HepG2 (cell line): Measurements from ENCODE around the gene TGIF1. TPM values are rescaled to one million over a fixed set of nuclear protein-coding genes. Genes with fewer than 3 reads are reported as not detected.
A peak's percentile ranks its signal among the peaks of the same experiment; 100 is the strongest.

Source experiments
- GATAD2A ChIP-seq: IDR thresholded peaks from 2 replicates; pipeline ENCODE4 v1.6.1; 2016
- HNRNPL ChIP-seq: fragments of 200-400 bp; formaldehyde crosslinking; IDR thresholded peaks from 2 replicates; pipeline ENCODE4 v1.6.1; 2017; ENCODE audit warnings: mild to moderate bottlenecking, low read depth, low read length
- NKX3-1 ChIP-seq: sonication (generic); formaldehyde crosslinking; IDR thresholded peaks from 2 replicates; pipeline ENCODE4 v1.5.0; 2020; ENCODE audit warnings: missing genetic modification reagents
- POLR2G ChIP-seq: fragments of 200-400 bp; formaldehyde crosslinking; IDR thresholded peaks from 2 replicates; pipeline ENCODE4 v1.6.1; 2018; ENCODE audit warnings: mild to moderate bottlenecking, low read depth, low read length, moderate library complexity
- SPEN ChIP-seq: sonication (generic); formaldehyde crosslinking; IDR thresholded peaks from 2 replicates; pipeline ENCODE4 v1.5.1; 2020; ENCODE audit warnings: low read depth, mild to moderate bottlenecking, missing genetic modification reagents
- TP53 ChIP-seq: sonication (generic); formaldehyde crosslinking; conservative IDR thresholded peaks from 2 replicates; pipeline ENCODE4 v1.4.0; 2020; ENCODE audit warnings: missing genetic modification reagents
- ZBTB20 ChIP-seq: sonication (generic); formaldehyde crosslinking; IDR thresholded peaks from 2 replicates; pipeline ENCODE4 v1.8.1; 2023; ENCODE audit warnings: missing genetic modification reagents, low read depth, mild to moderate bottlenecking, borderline replicate concordance
- ZMAT3 ChIP-seq: sonication (generic); formaldehyde crosslinking; conservative IDR thresholded peaks from 2 replicates; pipeline ENCODE4 v1.7.0; 2021; ENCODE audit warnings: missing genetic modification reagents
- ZNF773 ChIP-seq: sonication (generic); formaldehyde crosslinking; IDR thresholded peaks from 2 replicates; pipeline ENCODE4 v1.4.0; 2020; ENCODE audit warnings: missing genetic modification reagents, borderline replicate concordance
- ZNF878 ChIP-seq: sonication (generic); formaldehyde crosslinking; IDR thresholded peaks from 2 replicates; pipeline ENCODE4 v1.8.1; 2023; ENCODE audit warnings: mild to moderate bottlenecking, missing genetic modification reagents, moderate library complexity
- polyA plus RNA-seq, 8 experiments: library from polyadenylated mRNA; depleted of rRNA in 3 of 8; stranded (reverse) in 7 of 8; unstranded in 1 of 8; fragments of >200 nt; fragmentation: Illumina TruSeq in 4 of 8; extraction: Trizol in 4 of 8; gene quantifications; 2 replicates each; pipeline versions ENCODE4 v1.2.1 to v1.2.3, GENCODE V29; 2011 to 2016; ENCODE audit warnings: low read depth in 4 of 8, missing spikeins in 1 of 8, mixed read lengths in 1 of 8; ENCODE audit not compliant: insufficient read depth in 1 of 8
- total RNA-seq, 5 experiments: library from RNA; depleted of rRNA; stranded (reverse); fragments of >200 nt; fragmentation: Illumina TruSeq; extraction: Trizol; gene quantifications; 2 replicates each; pipeline ENCODE4 v1.2.3, GENCODE V29; 2016; ENCODE audit warnings: low read depth in 1 of 5
- TF ChIP-seq, protein P1 (sequence below): sonication (generic); formaldehyde crosslinking; IDR thresholded peaks from 2 replicates; pipeline ENCODE4 v1.5.0; 2020; ENCODE audit warnings: mild to moderate bottlenecking, missing genetic modification reagents, borderline replicate concordance
- TF ChIP-seq, protein P2 (sequence below): sonication (generic); formaldehyde crosslinking; conservative IDR thresholded peaks from 2 replicates; pipeline ENCODE4 v1.8.0; 2022; ENCODE audit warnings: missing genetic modification reagents
- TF ChIP-seq, protein P3 (sequence below): sonication (generic); formaldehyde crosslinking; IDR thresholded peaks from 2 replicates; pipeline ENCODE4 v1.4.0; 2020; ENCODE audit warnings: missing genetic modification reagents
- TF ChIP-seq, protein P4 (sequence below), 2 experiments: sonication (generic) in 1 of 2; formaldehyde crosslinking in 1 of 2; IDR thresholded peaks; 2 replicates each; pipeline versions ENCODE4 v1.6.1 to v1.9.0; 2014 to 2022; ENCODE audit warnings: antibody characterized with exemption in 1 of 2, borderline replicate concordance in 1 of 2, inconsistent platforms in 1 of 2, low read depth in 1 of 2, missing genetic modification reagents in 1 of 2

The TGIF1 gene
- total and polyA plus RNA-seq, 2 of the 13 experiments (the other 11 are each of a cell fraction or from before 2014, with no cell fraction given), result 50.0 to 76.1 TPM

DNA sequence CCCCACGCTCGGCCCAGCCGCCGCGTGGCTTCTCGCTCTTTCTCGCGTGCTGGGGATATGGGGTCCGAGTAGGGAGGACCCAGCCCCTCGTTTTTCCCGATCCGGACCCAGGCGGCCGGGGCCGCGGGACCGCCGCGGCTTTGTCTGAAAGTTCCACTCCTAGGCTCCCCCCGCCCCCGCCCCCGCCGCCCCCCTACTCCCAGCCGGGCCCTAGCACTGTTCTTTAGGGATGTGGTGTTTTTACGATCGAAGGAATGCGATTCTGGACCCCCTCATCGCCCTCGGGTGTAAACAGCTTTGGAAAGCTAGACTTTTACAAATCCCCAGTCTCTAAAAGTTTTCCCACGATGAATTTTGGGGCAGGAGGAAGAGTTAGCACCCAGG lies 819 bp downstream of the TGIF1 start (continued):
- TF ChIP-seq, protein P1, sequence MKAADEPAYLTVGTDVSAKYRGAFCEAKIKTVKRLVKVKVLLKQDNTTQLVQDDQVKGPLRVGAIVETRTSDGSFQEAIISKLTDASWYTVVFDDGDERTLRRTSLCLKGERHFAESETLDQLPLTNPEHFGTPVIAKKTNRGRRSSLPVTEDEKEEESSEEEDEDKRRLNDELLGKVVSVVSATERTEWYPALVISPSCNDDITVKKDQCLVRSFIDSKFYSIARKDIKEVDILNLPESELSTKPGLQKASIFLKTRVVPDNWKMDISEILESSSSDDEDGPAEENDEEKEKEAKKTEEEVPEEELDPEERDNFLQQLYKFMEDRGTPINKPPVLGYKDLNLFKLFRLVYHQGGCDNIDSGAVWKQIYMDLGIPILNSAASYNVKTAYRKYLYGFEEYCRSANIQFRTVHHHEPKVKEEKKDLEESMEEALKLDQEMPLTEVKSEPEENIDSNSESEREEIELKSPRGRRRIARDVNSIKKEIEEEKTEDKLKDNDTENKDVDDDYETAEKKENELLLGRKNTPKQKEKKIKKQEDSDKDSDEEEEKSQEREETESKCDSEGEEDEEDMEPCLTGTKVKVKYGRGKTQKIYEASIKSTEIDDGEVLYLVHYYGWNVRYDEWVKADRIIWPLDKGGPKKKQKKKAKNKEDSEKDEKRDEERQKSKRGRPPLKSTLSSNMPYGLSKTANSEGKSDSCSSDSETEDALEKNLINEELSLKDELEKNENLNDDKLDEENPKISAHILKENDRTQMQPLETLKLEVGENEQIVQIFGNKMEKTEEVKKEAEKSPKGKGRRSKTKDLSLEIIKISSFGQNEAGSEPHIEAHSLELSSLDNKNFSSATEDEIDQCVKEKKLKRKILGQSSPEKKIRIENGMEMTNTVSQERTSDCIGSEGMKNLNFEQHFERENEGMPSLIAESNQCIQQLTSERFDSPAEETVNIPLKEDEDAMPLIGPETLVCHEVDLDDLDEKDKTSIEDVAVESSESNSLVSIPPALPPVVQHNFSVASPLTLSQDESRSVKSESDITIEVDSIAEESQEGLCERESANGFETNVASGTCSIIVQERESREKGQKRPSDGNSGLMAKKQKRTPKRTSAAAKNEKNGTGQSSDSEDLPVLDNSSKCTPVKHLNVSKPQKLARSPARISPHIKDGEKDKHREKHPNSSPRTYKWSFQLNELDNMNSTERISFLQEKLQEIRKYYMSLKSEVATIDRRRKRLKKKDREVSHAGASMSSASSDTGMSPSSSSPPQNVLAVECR (CRISPR knock-in tag), result no peak
- TF ChIP-seq NKX3-1 (CRISPR knock-in tag) (no peak), ZBTB20 (CRISPR knock-in tag) (no peak), POLR2G (no peak), GATAD2A (0 out of 2 replicates have a peak, but pooled peaks have one; percentile 4), TP53 (CRISPR knock-in tag) (0 out of 2 replicates have a peak, but pooled peaks have one; percentile 40), ZMAT3 (CRISPR knock-in tag) (0 out of 2 replicates have a peak, but pooled peaks have one; percentile 14), HNRNPL (0 out of 2 replicates have a peak, but pooled peaks have one; percentile 57), SPEN (CRISPR knock-in tag) (no peak), ZNF878 (CRISPR knock-in tag) (peak; percentile 9; the same call in 1 of the 2 replicates), ZNF773 (CRISPR knock-in tag) (peak; percentile 58; the same call in 1 of the 2 replicates)
- TF ChIP-seq, protein P2, sequence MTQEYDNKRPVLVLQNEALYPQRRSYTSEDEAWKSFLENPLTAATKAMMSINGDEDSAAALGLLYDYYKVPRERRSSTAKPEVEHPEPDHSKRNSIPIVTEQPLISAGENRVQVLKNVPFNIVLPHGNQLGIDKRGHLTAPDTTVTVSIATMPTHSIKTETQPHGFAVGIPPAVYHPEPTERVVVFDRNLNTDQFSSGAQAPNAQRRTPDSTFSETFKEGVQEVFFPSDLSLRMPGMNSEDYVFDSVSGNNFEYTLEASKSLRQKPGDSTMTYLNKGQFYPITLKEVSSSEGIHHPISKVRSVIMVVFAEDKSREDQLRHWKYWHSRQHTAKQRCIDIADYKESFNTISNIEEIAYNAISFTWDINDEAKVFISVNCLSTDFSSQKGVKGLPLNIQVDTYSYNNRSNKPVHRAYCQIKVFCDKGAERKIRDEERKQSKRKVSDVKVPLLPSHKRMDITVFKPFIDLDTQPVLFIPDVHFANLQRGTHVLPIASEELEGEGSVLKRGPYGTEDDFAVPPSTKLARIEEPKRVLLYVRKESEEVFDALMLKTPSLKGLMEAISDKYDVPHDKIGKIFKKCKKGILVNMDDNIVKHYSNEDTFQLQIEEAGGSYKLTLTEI (CRISPR knock-in tag), result no peak
- TF ChIP-seq, protein P3, sequence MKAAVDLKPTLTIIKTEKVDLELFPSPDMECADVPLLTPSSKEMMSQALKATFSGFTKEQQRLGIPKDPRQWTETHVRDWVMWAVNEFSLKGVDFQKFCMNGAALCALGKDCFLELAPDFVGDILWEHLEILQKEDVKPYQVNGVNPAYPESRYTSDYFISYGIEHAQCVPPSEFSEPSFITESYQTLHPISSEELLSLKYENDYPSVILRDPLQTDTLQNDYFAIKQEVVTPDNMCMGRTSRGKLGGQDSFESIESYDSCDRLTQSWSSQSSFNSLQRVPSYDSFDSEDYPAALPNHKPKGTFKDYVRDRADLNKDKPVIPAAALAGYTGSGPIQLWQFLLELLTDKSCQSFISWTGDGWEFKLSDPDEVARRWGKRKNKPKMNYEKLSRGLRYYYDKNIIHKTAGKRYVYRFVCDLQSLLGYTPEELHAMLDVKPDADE (CRISPR knock-in tag), result peak; percentile 25; the same call in 1 of the 2 replicates
- TF ChIP-seq, protein P4, sequence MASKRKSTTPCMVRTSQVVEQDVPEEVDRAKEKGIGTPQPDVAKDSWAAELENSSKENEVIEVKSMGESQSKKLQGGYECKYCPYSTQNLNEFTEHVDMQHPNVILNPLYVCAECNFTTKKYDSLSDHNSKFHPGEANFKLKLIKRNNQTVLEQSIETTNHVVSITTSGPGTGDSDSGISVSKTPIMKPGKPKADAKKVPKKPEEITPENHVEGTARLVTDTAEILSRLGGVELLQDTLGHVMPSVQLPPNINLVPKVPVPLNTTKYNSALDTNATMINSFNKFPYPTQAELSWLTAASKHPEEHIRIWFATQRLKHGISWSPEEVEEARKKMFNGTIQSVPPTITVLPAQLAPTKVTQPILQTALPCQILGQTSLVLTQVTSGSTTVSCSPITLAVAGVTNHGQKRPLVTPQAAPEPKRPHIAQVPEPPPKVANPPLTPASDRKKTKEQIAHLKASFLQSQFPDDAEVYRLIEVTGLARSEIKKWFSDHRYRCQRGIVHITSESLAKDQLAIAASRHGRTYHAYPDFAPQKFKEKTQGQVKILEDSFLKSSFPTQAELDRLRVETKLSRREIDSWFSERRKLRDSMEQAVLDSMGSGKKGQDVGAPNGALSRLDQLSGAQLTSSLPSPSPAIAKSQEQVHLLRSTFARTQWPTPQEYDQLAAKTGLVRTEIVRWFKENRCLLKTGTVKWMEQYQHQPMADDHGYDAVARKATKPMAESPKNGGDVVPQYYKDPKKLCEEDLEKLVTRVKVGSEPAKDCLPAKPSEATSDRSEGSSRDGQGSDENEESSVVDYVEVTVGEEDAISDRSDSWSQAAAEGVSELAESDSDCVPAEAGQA (IDR thresholded peaks at IDR 0.05; ENCODE audit: low read depth), result no peak
- TF ChIP-seq, protein P4 (CRISPR knock-in tag; IDR thresholded peaks at IDR 0.05; ENCODE audit: borderline replicate concordance), result peak; percentile 8; the same call in 1 of the 2 replicates
